Activated T-helper 1 cell treated with Interleukin-2 at 50 U/mL for 16 hours (primary cell): ENCODE results near the gene OR5AN1.
"Not testable (repeated sequence)": the region's sequence is repeated elsewhere in the genome, so short reads cannot be mapped to it uniquely, and the experiment has no call there.

Experiments
- DNase-seq: peaks from one replicate; pipeline ENCODE4 v3.0.0-alpha.2; 2020; ENCODE audit warnings: low read depth

OR5AN1 gene, protein sequence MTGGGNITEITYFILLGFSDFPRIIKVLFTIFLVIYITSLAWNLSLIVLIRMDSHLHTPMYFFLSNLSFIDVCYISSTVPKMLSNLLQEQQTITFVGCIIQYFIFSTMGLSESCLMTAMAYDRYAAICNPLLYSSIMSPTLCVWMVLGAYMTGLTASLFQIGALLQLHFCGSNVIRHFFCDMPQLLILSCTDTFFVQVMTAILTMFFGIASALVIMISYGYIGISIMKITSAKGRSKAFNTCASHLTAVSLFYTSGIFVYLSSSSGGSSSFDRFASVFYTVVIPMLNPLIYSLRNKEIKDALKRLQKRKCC

DNA sequence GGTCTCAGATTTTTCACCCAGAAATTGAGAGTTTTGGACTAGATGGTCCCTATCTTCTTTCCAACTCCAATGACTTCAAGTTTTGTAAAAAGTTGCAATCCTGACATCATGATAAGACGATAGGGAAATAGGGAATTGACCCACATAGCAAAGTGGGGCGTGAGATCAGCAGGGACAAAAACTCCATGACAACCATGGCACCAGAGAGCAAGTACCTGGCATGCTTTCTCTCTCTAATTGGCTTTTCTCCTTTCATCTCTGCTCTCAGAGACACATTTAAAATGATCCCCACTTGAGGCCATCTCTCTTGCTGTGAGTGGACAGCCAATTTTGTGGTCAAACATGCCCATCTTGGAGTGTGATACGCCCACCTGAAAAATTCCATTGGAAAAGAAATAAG lies at the start of gene OR5AN1:
Gene OR5AN1 (plus strand): TSS at position 301 of the 400 bp plus-strand sequence. CDS start 5,564 bp downstream, outside the sequence.
- DNase-seq = no peak

DNA sequence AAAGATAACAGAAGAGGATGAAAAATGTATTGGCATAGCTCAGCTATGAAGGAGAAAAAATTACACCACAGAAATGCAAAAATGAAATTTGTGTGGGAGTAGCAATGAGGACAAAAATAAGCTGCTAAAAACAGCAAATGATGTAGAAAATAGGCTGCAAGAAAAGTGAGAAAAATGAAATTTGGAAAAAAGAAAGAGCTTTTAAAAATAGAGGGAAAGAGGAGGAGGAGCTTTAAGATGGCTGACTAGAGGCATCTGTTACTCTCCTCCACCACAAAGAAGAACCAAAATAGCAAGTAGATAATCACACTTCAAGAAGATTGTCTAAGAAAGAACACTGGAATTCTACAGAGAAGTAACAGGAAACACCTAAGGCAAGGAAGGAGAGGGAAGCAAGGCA lies 23.7 kb upstream of the OR5AN1 start:
- DNase-seq = no peak

DNA sequence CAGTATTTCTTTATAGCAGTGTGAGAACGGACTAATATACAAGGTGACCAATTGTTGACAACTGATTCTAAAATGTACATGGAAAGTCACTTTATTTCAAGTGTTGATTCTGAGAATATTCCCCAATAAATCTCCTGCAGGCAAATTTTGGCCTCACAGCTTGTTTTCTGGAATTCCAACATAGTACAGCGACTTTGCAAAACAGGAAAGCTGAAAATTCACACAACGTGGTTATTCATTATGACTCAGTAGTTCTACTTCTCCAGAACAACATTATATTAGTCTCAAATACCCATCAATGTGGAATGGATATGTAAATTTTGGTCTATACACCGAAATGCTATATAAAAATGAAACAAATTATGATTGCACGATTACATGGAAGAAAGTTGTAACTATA lies 22.5 kb upstream of the OR5AN1 start:
- no peak for DNase-seq

DNA sequence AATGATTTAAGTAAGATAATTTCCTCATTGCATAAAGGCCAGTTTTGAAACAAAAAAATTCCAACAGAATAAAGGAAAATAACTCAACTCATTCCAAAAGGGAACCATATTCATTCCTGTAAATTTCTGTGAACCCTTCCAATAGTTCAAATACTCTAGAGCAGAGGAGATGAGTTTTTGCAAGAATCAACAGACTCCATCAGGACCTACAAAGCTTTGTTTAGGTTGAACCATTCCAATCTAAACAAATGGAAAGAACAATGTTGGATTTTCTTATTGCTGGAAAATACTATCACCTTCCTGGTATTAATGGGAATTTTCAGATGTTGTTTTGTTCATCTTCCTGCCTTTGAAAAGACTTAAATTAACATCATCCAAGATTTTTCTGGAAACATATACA lies 21.8 kb upstream of the OR5AN1 start:
- no peak for DNase-seq

DNA sequence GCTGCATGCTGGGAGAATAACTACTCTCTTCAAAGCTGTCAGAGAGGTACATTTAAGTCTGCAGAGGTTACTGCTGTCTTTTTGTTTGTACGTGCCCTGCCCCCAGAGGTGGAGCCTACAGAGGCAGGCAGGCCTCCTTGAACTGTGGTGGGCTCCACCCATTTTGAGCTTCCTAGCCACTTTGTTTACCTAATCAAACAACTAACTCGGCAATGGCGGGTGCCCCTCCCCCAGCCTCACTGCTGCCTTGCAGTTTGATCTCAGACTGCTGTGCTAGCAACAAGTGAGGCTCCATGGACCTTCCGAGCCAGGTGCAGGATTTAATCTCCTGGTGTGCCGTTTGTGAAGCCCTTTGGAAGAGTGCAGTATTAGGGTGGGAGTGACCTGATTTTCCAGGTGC lies 9.0 kb upstream of the OR5AN1 start:
- DNase-seq = not testable (repeated sequence)

DNA sequence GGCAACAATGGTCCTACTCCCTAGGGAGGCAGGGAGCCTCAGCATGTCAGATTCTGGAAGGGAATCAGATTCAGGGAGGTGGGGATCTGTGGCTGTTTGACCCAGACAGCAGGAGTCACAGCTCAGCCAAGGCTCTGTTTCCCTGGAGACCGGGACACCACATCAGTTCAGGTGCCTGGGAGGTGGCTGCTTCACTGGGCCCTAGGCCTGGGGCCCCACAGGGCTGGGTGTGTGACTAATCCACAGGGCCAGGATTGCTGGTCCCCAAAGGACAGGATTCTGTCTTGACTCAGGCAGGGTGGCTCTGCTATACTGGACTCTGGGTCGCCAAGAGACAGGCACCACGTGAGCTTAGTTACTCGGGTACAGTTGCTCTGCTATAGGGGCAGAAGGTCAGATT lies 3.5 kb upstream of the OR5AN1 start:
- no peak for DNase-seq

DNA sequence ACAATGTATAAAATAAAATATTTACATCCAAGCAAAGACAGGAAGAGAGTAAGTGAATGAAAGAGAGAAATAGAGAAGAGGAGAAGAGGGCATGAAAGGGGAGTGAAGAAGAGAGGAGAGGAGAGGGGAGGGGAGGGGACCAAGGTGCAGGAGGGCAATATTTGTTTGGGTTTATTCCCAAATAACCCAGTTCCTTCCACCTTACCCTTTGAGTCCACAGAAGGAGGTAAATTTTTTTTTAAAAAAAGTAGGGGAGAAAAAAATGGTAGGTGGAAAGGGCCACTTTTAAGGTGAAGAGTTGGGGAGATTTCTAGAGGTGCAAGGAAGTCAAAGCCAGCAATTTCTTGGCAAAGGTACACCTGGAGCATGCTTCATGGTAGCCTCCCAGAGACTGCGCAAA lies 2.1 kb upstream of the OR5AN1 start:
- DNase-seq = no peak

DNA sequence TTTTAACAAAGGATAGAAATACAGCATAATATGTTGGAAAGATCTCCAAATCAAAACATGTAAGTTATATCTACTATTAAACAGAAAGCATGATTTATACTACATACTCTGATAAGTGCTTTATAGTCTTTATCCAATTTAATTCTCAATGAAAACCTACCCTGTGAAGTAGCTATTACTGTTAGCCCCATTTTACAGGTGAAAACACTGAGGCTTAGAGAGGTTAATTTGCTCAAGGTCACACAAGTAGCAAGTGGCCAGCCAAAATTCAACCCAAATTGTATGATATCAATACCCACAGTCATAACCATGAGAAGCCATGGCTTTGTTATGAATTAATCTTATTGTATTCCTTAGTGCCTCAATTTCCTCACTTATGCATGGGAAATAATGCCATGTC lies 675 bp upstream of the OR5AN1 start:
- DNase-seq = no peak

DNA sequence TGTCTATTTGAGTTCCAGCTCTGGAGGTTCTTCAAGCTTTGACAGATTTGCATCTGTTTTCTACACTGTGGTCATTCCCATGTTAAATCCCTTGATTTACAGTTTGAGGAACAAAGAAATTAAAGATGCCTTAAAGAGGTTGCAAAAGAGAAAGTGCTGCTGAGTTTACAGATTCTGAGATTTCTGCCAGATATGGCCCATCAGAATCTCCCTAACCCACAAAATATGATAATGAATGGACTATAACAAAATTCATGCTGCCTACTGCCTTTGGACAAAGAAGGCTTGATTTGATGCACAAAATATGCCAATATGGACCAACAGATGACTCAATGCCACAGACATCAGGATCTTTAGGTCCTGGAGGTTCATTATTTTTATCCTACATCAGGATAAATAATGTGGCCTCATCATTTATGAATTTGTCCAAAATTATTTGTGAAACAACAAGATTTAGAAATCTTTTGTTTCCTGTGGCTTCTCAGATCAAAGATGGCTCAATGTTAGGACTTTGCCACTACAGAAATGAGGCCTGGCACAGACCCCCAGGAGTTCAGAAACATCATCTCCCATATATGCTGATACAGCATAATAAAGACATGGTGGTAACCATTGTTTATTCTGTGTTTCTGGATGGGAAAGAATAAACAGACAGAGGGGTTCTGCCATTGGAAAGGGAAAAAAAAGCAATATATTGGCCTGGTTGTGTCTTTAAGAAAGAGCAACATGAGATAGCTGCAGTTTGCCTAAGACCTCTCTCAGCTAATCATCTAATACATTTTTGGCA lies 6.7 kb downstream of the OR5AN1 start:
- no peak for DNase-seq

DNA sequence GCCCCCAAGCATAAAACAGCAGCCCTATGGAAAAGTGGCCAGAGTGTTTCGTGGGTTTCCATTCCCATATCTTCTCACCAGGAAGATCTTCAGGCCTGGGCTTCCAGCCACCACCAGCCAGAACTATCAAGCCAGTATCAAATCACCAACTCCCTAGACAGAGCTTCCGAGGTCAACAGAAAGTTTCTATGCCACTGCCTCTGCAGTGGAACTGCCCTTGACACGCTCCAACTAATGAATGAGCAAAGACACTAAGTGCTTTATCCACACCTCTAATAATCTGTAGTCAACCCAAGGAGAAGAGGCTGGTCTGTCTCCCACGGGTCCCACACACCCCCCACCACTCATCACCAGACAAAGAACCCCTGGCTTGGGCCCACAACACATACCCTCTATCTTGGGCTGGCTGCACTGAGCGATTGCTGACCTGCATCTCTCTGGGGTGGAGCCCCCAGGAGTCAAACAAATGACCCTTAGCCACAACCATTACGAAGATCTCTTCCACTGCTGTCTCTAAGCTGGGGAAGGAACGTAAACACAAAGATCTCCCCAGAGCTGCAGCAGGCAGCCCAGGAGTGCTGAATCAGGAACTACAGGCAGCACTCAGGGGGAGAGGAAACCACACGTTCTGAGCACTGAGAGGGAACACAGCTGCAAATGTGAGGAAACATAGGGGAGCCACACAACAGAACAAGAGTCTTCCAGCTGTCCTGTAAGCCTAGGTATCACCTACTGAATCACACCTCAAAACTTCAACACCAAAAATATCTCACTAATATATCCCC lies 9.7 kb downstream of the OR5AN1 start:
- DNase-seq = no peak

DNA sequence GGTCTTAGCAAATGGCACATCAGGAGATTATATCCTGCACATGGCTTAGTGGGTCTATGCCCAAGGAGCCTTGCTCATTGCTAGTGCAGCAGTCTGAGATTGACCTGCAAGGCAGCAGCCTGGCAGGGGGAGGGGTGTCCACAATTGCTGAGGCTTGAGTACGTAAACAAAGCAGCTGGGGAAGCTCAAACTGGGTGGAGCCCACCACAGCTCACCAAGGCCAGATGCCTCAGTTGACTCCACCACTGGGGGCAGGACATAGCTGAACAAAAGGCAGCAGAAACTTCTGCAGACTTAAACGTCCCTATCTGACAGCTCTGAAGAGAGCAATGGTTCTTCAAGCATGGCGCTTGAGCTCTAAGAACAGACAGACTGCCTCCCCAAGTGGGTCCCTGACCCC lies 13.6 kb downstream of the OR5AN1 start:
- DNase-seq = not testable (repeated sequence)

DNA sequence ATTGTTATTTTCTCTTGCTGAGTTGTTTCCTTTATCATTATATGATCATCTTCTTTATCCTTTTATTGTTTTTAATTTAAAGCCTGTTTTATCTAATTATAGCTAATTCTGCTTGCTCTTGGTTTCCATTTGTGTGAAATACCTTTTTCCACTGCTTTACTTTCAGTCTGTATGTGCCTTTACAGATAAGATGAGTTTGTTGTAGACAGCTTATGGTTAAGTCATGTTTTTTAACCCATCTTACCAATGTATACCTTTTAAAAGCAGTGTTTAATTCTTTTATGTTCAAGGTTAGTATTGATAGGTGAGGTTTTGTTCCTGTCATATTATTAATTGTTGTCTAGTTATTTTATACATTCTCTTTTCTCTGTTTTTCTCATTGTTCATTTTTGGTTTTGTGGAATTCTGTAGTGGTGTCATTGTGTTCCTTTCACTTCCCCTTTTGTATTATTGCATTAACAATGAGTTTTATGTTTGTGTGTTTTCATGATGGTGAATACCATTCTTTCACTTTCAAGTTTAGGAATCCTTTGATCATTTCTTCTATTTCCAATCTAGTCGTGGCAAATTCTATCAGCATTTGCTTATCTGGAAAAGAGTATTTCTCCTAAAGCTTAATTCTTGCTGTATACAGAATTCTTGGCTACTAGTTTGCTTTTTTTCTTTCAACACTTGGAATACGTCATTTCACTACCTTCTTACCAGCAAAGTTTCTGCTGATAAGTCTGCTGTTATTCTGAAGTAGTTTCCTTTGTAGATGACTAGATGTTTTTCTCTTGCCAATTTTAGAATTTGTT lies 21.8 kb downstream of the OR5AN1 start:
- no peak for DNase-seq

DNA sequence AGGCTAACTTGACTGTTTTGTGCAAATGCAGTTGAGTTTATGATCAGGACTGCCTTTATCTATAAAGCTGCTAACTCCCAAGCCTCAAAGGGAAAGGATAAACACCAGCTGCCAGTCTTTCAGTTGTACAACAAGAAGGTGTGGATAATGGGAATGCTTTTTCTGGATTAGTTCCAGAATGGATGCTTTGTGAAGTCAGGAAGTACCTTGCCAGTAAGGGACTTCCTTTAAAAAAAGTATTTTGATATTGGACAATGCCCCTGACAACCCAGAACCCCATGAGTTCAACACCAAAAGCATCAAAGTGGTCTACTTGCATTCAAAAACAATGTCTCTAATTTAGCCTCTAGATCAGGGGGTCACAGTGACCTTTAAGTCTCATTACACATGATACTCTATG lies 35.5 kb downstream of the OR5AN1 start:
- no peak for DNase-seq

DNA sequence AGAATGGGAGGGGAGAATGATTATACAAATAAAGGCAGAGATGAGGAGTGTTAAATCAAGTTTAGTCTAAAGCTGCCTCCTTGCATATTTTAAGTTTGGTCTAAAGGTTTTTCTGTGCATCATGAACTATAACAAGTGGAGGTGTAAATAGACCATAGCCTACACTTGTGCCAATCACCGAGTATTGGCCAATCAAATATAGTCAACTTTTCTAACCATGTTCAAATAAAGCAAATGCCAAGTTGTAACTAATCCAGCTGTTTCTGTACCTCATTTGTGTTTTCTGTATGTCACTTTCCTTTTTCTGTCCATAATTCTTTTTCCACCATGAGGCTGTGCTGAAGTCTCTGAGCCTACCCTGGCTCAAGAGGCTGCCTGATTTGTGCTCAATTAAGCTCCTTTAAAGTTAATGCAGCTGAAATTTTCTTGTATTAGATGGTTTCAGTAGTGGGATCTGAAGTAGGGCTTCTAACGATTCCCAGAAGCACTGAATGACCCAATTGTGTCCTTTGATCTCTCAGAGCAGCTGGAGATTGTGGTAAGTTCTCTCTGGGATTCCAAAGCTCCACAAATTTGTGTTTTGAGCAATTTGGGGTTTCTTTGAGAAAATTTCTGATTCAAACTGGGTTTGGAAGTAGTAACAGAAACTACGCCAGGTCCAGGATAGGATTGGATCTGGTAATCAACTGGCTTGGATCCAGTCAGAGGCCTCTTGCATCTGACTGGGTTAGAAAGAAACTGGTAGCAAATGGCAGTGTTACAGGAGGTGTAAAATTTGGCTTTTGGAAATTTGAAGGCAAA lies 42.0 kb downstream of the OR5AN1 start:
- DNase-seq = no peak

DNA sequence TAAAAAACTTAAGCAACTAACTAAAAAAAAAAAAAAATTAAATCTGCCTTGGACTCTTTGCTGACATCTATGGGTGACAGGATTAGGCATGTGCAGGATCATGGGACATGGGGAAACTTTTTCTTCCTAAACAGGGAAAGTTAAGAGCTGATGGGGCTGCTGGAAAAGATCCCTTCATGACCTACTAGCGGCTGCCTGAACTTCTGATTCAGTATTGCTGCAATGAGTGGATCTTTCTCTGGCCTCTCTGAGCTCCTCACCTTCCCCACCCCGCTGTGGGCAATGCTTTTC lies 42.5 kb downstream of the OR5AN1 start:
- no peak for DNase-seq

DNA sequence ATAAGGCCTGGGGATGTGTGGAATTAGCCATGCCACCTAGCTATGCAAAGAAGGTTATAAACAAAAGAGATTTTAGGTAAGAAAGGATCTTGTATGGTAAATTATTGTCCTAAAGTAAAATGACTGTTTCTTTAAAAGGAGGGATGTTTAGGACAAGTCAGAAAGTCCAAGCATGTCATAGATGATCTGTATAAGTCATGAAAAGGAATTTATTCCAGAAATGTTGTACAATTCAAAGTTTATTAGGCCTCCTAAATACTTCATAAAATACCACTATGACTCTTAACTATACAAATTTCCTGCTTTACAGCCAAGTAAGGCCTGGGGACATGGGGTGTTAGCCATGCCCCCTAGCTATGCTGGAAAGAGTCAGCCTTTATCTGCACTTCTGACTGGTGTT lies 44.9 kb downstream of the OR5AN1 start:
- no peak for DNase-seq

DNA sequence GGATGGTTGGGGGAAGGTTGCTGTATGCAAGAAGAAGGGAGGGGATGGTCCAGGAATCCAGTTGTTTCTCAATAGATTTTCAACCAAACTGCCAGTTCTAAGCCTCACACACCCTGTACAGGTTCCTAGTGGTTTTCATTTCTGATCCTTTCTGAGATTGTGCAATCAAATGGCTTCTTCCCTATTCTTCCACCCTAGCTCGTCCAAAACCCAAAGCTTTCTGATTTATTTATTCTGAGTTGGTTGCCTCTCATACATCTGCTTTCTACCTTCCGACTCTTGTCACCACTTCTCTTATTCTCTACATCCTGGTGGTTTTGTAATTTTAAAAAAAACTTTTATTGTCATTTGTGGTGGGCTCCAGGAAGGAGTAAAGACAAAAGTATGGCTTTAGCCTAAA lies 55.0 kb downstream of the OR5AN1 start:
- no peak for DNase-seq

DNA sequence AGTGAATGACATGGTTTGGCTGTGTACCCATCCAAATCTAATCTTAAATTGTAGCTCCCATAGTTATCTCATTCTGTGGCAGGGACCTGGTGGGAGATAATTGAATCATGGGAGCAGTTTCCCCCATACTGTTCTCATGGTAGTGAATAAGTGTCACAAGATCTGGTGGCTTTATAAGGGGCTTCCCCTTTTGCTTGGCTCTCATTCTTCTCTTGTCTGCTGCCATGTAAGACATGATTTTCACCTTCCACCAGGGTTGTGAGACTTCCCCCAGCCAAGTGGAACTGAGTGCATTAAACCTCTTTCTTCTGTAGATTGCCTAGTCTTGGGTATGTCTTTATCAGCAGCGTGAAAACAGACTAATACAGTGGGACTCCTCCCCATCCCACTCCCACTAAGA lies 56.4 kb downstream of the OR5AN1 start:
- DNase-seq = no peak

DNA sequence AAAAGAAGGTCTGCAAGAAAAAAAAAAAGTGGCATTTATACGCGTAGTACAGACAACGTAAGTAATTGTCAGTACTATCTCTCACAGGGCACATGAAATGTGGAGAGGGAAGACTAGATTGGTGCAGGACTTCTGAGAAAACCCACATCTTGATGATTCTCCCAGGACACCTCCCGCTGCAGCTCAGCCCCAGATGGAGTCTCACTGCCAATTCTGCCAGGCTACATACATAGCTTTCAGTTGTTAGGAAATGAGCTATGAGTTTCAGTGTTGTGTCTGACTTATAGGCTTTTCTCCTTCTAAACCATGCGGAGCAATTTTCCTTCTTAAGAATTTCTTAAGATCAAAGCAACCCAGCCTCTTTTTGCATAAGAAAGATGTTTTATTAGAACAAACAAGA lies 57.9 kb downstream of the OR5AN1 start:
- no peak for DNase-seq

DNA sequence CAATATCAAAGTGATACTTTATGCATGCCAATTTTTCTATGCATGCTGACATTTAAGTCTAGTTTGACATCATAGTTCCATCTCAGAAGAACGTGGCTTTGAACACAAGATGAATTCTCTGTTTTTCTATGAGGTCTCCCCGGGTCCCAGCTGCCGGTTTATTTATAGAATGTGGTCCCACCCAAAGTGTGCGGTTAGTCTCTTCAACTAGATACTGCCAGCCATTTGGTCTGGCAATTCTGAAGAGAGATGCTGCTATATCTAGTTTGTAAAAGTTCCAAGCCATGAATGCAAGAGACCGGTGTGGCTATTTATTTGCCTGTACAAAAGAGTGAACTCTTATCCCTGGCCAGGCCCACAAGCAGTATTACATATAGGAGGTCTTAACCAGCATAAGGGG lies 58.3 kb downstream of the OR5AN1 start:
- no peak for DNase-seq

DNA sequence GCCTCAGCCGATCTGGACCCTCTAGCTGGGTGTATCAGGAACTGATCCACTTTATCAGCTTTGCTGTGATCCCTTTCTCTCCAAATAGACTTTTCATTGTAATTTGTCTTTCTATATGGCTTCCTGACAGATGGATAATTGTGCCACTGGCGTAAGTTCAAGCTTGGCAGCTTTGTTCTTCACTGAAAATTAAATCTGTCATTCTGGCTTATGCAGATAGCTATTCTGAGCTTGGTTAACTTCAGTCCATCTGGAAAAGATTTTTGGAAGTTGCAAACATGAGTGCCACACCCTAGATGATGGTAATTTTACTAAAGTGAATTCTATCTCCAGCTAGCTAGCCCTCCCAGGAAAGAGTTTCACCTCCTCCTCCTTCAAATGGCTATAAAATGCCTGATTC lies 59.5 kb downstream of the OR5AN1 start:
- DNase-seq = no peak
